GM12892 (cell line): ENCODE measurements around the gene SLC1A3.

Experiments used
- DNase-seq: peaks from one replicate; pipeline ENCODE4 v3.0.0; 2011; ENCODE audit not compliant: insufficient read length
- FAIRE-seq: peaks from 2 replicates; lab custom pipeline; 2011; peaks lifted over from hg19 to GRCh38; lab: Jason Lieb, UNC
- POLR2A ChIP-seq: IDR thresholded peaks from 2 replicates; pipeline ENCODE4 v1.6.1; 2011; ENCODE audit warnings: low read depth, low read length, control low read depth
- POLR2AphosphoS5 ChIP-seq: IDR thresholded peaks from 2 replicates; pipeline ENCODE4 v1.6.1; 2011; ENCODE audit warnings: low read depth, low read length, control low read depth
- TAF1 ChIP-seq: IDR thresholded peaks from 2 replicates; pipeline ENCODE4 v1.6.1; 2011; ENCODE audit warnings: low read depth, mild to moderate bottlenecking, control low read depth, low read length, borderline replicate concordance

SLC1A3 gene

GRCh38 chr5:36602704-36603321 is 3.6 kb upstream of the SLC1A3 start:
- DNase-seq (no peak), FAIRE-seq (no peak)
- TF ChIP-seq POLR2A (no peak), TAF1 (no peak), POLR2AphosphoS5 (no peak)

- no peak for FAIRE-seq
These were observed 1.2 kb upstream of the SLC1A3 start for GRCh38 chr5:36605241-36605640.

GRCh38 chr5:36606036-36606427 is 374 bp upstream of the SLC1A3 start:
- FAIRE-seq (no peak), DNase-seq (no peak)
- TF ChIP-seq POLR2AphosphoS5 (no peak), TAF1 (no peak), POLR2A (no peak)

More at GRCh38 chr5:36605241-36605640, 1.2 kb upstream of the SLC1A3 start:
- no peak for DNase-seq
- no peak for TF ChIP-seq TAF1
- TF ChIP-seq POLR2AphosphoS5 = no peak
- no peak for TF ChIP-seq POLR2A

GRCh38 chr5:36607114-36607571 is 737 bp downstream of the SLC1A3 start:
- TF ChIP-seq POLR2AphosphoS5 (no peak), POLR2A (no peak)
- DNase-seq (no peak), FAIRE-seq (no peak)

- FAIRE-seq = no peak
- DNase-seq = no peak
- TF ChIP-seq TAF1 = no peak
- no peak for TF ChIP-seq POLR2AphosphoS5
These were observed 1.7 kb downstream of the SLC1A3 start for GRCh38 chr5:36607838-36608783.

GRCh38 chr5:36610621-36611020 is 4.2 kb downstream of the SLC1A3 start:
- TF ChIP-seq TAF1 (no peak), POLR2AphosphoS5 (no peak), POLR2A (no peak)
- no peak for DNase-seq
- no peak for FAIRE-seq

- no peak for FAIRE-seq
- TF ChIP-seq POLR2AphosphoS5 = no peak
- TF ChIP-seq TAF1 = no peak
- no peak for TF ChIP-seq POLR2A
- no peak for DNase-seq
These were observed 5.3 kb downstream of the SLC1A3 start for GRCh38 chr5:36611520-36612274.

- TF ChIP-seq POLR2AphosphoS5 = no peak
- no peak for FAIRE-seq
These were observed 6.8 kb downstream of the SLC1A3 start for GRCh38 chr5:36613241-36613640.

GRCh38 chr5:36613771-36614656 is 7.6 kb downstream of the SLC1A3 start:
- no peak for DNase-seq
- no peak for FAIRE-seq
- TF ChIP-seq POLR2AphosphoS5 = no peak
- no peak for TF ChIP-seq POLR2A
- no peak for TF ChIP-seq TAF1

More at GRCh38 chr5:36613241-36613640, 6.8 kb downstream of the SLC1A3 start:
- no peak for DNase-seq

GRCh38 chr5:36614657-36615308 is 8.4 kb downstream of the SLC1A3 start:
- no peak for DNase-seq
- no peak for TF ChIP-seq POLR2AphosphoS5
- TF ChIP-seq TAF1 = no peak
- TF ChIP-seq POLR2A = no peak
- FAIRE-seq = no peak
